Glomerular visceral epithelial cell (primary cell): ENCODE data around the gene CEP95.
A peak's percentile ranks its signal among the peaks of the same experiment; 100 is the strongest.
"Not testable (repeated sequence)": the region's sequence is repeated elsewhere in the genome, so short reads cannot be mapped to it uniquely, and the experiment has no call there.

Experiments used
- DNase-seq: peaks from one replicate; pipeline ENCODE4 v3.0.0-alpha.2; 2016; ENCODE audit errors: extremely low spot score

CEP95 gene

DNA sequence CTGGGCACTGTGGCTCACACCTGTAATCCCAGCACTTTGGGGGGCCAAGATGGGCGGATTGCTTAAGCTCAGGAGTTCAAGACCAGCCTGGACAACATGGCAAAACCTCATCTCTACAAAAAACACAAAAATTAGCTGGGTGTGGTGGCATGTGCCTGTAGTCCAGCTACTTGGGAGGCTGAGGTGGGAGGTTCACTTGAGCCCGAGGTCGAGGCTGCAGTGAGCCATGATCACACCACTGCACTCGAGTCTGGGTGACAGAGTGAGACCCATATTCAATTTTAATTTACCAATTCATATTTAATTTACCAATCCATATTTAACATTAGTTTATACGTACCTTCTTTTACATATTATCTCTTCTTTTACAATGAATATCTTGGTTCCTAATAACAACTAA is 11.5 kb upstream of the CEP95 start:
- DNase-seq = not testable (repeated sequence)

DNA sequence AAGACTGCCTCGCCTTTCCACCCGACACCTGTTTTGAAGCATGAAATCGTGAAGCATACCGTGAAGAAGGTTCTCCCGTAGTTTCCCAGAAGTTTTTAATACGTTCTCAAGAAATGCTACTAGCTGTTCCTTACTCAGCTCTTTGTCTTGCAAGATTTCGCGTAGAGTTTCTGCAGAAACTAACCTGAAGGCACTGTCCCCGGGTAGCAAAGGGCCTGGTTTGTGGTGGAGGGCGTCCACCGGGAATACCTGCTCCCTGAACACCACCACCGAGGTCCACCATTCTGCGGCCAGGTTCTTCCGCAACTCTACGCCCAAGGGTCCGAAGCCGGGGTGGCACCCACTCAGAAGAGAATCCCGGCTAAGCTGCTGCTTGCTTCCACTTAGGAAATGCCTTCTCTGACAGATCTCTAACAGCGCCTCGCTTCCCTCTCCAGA is 10.4 kb upstream of the CEP95 start:
- DNase-seq = no peak

DNA sequence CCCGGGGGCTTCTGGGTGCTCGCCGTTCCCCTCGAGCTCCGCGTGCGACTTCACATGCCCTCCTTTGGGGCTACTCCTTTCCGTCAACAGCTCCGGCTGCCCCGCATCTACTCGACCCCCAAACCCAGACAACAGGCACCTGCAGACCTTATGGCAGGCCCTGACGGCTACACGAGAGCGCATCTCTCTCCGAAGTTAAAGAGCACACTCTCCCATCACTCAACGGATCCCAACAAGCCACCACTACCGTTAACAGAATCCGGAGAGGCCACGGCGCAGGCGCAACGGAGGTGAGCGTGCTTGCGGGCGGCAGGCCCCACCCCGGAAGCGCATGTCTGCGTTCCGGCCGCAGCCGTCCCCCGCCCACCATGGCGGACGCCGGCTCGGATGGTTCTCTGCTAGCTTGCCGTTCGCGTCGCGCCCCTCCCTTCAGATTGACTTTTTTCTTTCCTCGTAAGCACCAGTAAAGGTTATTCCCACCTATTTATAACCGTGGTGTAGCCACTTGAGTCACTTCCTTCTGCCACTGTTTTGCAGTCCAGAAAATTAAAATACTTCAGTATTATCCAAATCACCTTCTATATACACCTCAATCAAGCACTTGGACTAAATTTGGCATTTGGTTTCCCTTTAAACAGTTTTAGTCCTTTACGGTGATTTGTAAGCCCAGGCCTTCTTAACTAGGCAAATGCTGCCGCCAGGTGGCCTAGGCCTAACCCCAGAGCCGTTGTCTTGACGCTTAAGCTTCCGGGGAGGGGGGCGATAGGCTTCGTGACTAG is 9.8 kb upstream of the CEP95 start, which contains the start of gene POLG2:
Gene POLG2, minus strand, starts transcription at position 269 of the 779 bp plus-strand sequence. Its CDS starts 86 bp downstream, at position 183.
- DNase-seq = peak; percentile 95

DNA sequence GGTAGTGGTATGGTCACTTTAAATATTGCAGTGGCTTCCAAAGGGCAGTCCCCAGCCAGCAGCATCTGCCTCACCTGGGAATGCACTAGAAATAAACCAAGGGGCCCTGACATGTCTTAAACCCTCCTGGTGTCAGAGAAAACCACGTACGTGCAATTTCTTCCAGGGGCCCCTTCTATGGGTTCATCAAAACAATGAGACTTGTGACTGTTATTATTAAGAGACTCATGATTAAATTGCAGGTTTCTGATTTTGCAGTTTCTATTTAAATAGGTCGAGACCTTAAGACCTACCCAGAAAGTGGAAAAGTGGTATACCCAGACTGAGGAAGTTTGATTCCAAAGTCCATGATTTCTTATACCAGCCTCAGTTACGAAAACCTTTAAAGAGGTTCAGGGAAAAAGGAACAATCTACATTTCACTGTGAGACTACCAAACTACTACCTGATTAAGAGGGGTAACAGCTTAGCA is 9.2 kb upstream of the CEP95 start:
- DNase-seq = no peak

DNA sequence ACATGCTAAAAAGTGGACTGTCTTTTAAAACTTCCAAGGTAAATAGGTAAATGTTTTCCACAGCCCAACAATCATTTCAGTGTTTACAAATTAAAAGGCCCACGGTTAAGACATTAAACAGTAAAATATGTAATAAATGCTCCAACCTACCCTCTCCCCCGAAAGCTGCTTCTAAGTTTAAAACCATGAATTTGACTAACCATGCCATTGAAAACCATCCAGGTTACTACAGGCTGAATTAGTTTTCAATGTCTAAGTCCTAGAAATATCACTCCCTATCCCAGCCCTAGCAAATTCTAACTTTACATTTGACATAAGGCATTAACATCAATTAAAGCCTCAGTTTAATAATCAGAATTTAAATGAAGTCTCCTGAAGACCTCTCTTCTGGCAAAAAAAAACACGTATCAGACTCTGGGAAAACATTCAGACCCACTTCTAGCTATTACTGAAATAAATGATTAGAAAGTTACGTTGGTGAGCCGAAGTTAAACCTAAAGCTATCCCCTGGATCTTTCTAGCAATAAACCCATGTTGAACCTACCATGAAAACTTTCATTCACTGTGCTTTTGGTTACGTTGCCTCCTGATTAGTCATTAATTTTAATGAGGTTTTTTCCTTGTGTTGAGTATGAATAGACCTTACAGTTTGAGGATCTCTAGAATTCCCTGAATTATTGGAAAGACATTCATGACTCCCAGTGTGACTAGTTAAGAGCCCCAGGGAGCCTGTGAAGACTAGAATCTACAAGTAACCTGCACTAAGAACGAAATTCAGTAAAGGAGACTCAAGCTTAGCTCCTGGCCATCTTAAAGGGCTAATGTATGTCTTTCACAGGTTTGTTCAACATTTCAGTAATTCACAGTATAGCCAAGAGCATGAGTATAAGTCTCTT is 8.2 kb upstream of the CEP95 start:
- peak; percentile 21 for DNase-seq

DNA sequence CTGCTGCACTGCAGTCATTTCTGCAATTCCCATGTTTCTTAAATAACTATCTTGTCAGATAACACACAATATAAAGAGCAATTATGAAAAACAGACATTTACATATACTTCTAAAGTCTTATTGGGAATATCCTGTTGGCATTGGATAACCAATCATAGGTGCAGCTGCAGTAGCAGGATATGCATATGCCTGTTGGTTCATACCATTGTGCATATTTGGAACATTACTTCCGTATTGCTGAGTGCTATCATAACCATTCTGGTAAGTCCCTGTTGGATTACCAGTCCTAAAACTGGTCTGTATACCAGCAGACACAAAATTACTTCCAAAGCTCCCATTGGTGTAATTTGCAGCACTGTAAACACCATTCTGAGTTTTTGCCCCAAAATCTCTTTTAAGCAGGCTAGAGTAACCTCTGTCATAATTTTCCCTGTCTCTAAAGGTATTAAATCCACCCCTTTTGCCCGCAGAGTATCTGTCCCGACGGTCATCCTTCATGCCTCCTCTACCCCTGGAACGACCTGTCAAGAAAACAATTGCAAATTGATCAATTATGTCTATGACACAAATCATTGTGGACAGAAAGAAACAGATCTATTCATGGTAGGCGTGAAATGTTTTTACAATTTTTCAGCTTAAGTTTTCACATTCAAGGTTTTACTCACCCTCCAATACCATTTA is 6.8 kb upstream of the CEP95 start:
- peak; percentile 19 for DNase-seq

DNA sequence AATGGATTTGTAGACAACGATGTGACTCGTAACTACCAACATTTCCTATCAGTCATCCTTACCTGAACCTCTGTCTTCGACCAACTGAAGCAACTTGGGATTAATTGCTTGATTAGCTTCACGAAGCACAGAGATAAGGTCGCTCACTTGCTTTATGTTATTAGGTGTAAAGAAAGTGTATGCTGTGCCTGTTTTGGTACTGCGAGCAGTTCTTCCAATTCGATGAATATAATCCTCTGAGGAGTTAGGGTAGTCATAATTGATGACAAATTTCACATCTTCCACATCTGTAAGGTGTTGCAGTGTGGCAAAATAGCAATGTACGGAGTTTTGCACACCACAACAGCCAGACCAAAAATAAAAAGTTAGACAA is 6.3 kb upstream of the CEP95 start:
- DNase-seq = no peak

DNA sequence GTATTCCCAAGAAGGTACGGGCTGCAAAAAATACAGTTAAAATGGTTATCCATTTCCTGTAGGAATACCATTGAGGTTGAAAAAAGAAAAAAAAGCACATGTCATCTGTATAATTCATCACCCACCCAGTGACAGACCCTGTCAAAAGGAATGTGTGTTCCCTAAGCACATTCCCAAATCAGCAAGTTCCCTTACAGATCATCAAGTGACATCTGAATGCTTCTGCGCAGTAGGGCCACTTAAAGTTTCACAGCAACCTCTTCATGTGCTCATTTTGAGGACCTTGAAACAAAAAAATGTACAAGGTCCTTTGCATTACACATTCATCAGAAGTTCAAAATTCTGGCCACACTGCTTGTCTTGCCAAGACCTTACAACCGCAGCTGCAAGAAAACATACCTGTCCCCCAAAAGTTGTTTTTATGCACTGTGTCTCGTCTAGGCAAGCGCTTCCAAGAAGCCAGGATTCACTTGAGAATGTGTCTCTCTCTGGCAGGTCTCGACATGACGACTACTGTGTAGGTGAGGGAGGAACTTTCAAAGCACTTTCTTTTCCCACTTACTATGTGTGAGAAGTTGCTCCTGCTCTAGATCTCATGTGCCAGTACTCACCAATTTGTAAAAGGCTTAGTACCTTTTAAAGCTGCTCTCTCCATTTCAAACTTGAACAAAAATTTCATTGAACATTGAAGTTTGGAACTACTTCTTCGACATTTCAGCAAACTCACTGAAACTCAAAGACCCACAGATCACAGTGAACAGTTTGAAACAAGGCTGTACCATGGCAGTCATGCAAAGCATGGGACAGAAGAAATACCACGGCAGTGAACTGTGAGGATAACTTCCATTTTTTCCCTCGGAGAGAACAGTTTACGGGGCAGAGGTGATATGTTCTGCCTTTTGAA is 5.7 kb upstream of the CEP95 start:
- DNase-seq = no peak

DNA sequence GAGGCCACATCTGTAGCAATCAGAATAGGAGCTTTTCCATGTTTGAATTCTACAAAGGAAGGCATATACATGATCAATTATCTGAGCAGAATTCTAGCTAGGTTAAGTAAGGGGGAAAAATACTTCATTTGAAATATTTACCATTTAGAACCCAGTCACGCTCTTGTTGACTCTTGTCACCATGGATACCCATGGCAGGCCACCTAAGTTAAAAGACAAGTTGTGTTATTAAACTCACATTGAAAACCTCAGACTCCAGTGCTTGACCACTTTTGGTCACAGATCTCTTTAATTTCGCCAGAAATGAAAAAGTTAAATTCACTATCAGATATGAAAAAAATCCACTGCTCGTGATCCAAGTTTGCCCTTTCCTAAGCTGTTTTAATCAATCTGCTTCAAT is 4.8 kb upstream of the CEP95 start:
- DNase-seq = no peak

DNA sequence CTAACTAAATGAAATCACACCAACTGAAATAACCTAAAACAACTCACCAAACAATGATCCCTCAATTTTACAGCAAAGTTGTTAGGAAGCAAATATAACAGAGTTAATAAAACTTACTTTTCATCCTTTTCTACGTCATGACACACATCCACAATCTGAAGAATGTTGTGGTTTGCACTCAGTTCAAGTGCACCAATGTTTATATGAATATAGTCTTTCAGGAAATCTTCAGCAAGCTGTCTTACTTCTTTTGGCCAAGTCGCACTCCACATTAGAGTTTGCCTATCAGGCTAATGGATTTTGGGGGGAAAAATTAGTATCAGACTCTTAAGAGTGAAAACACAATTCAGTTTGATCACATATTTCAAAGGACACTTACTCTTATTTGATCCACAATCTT is 4.0 kb upstream of the CEP95 start:
- no peak for DNase-seq

DNA sequence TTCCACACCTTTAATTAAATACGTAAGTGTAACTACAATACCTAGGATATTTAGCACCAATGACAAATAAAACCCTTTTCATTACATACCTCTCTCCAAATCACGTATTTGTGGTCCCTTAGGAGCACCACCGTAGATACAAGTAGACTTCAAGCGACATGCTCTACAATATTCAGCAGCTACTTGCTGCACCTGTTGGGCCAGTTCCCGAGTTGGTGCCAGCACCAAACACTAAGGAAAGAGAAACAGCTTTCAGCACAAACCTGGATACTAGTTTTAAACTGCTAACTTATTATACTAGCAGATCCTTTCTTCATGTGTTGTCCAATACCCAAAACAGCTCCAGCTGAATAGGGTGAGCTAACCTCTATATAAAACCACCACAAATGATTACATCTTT is 3.4 kb upstream of the CEP95 start:
- DNase-seq = no peak

DNA sequence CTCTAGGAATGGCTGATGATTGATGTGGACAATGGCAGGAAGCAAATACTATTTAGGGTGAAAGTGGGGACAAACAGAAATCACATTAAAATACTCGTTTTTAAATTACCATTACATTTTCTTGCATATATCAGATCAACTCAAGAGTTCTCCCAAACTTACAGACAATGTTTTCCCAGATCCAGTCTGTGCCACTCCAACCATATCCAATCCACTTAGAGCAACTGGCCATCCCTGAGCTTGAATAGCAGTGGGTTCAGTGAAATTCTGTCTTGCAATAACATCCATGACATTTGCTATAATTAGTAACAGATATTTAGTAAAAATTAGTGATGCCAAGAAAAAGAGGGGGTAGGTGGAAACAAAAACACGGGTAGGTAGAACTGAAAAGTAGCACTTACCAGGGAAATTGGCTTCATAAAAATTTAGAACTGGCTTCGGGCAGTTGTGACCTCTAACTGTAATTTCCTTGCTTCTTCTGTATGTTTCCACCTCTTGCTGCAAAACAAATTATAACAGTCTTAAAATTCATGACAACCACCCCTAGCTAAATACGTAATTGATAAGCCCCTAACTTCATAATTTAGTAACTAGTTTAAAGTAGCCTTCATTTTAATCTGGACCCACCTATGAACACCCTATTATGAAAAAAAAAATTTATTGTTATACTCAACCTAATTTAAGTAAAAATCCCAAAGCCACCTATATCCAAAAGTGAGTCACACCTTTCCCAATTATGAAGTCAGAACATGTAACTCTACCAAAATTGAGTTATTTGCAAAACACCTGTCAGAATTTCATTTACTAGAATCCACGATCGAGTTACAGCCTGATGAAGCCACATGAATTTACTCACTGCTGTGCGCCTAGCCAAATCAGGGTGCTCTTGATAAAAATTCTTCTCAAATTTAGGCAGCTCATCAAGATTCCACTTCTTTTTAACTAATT is 2.7 kb upstream of the CEP95 start:
- no peak for DNase-seq

DNA sequence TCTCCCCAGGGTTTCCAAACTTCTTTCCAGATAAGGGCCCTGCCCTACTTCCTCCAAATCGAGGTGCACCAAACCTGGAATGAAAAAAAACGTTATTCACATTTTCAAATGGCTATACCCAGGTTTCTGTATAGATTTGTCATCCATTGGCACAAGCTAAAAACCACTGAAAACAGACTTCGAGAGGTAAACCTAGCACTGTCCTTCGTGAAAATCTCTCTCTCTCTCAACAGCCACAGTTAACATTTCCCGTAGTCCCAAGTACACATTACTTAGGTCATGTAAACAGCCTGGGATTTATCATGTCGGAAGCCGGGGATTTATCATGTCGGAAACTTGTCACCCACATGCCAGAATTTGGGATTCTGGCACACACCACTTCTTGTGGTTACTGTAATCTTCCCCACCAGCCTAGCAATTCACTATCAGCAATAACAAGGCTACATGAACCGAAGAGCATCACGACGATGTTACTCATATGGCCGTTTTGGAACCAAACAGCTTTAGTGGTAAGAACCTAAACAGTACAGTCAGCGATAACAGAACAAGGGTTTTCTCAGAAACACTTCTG is 1.9 kb upstream of the CEP95 start:
- DNase-seq = no peak

DNA sequence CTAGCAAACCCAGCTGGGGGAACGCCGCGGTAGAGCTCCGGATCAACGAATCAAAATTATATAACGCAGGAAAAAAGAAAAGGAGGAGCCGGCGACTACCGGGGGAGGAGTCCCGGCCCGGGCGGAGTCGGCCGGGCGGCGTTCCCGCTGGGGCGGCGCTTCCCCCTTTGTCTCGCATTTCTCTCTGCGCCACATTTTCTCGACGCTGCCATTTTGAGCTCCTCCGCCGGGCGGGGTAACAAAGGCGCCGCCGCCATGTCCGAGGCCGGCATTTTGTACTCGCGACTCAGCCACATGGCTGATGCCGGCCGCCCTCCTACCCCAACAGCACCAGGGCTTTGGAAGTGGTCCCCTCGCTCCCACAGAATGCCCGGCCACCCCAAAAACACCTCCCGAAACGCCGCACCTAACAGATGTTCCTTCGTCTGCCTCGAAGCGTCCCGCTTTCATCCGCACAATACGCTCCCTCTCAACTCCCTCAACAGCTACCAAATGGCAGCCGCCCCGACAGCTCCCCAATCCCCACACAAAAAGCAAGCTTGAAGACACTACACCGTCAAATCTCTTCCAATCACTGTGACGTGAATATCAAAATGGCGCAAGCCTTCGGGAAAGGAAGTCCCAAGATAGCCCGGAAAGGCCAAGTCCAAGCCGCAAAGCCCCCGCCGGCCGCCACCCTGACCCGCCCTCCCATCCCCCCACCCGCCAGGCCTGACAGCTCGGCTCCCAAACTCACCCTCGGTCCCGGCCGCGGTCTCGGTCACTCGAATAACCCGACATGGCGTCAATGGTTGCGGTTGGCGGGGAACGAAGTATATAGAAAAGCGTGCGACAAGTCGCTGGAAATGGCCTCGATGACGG is 1.2 kb upstream of the CEP95 start:
- peak; percentile 89 for DNase-seq

DNA sequence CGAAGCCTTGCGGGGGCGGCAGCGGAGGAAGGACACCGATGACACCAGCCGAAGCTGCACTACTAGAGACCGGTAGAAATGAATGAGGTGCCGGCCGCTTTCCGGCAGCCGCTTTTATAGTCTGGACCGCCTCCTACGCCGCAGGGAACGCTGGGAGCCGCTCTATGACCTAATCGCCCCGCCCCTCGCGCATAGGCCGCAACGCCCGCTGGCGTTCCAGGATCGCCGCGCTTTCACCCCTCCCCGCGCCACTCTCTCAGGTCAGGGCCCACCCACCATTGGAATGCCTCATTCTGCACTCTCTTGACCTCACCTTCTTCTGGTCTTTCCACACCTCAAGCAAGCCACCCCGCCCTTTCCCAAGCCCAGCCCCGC is 589 bp upstream of the CEP95 start, which contains the start of gene DDX5:
Gene DDX5, minus strand, starts transcription at position 89 of the 375 bp plus-strand sequence. CDS start 170 bp downstream, outside the sequence.
- peak; percentile 99 for DNase-seq

DNA sequence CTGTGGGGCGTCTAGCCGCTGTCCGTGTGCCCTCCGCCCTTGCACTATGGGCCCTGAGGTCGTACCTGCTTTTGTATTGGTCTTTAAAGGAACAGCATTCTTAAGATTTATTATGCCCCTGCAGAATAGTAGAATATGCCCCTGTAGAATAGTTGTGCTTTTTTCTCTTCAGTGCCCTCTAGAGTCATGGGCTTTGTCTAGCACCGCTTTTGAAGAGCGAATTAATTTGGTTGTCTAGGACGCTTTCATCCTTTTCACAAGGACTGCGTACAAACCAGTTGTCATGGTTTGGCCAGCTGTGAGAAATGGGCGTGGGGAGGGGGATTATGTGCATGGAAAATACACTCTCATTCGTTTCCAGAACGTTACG is 621 bp downstream of the CEP95 start:
- peak; percentile 62 for DNase-seq

DNA sequence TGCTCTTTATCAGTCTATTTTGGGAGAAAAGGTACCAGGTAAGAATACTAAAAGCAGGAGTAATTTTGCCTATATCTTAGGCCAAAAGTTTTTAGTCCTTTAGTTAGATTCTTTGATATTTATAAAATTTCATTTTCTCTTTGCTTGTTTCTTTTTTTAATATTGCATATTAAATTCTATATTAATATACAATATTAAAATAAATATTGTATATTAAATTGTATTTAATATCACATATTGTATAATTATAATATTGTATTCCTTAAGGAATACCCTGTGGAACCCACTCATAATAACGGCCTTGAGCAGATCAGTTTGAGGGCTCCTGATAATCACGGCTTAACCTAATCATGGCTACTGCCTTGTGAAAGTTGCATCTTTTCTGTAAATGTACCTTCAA is 1.9 kb downstream of the CEP95 start:
- no peak for DNase-seq

DNA sequence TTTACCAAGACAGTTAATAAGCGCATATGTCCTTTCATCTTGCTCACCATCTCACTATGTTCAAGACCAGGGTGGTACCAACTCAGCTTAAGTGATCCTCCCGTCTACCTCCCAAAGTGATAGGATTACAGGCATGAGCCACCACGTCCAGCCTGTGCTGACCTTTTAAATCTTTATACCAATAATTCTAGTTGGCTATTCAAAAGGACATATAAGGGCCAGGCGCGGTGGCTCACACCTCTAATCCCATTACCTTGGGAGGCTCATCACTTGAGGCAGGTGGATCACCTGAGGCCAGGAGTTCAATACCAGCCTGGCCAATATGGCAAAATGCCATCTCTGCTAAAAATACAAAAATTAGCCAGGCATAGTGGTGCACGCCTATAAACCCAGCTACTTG is 2.4 kb downstream of the CEP95 start:
- DNase-seq = no peak

DNA sequence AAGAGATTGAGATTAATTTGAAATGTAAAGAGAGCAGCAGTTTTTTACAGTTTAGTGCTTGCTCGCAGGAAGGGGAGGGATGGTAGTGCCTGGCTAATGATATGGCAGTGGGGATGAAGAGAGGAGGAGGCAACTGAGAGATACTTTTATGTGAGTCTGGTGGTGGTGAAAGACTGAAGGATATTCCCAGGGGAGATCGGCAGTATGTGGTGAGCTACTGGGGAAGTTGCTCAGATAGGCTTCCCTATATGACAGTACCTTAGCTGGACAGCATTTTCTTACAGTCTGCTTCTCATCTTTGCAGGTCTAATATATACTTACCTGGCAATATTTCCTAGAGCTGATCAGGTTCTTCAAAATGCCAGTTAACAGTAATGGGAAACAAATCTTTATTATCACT is 8.6 kb downstream of the CEP95 start:
- DNase-seq = no peak
